Measurements from ENCODE around the gene GDF10.

DNA sequence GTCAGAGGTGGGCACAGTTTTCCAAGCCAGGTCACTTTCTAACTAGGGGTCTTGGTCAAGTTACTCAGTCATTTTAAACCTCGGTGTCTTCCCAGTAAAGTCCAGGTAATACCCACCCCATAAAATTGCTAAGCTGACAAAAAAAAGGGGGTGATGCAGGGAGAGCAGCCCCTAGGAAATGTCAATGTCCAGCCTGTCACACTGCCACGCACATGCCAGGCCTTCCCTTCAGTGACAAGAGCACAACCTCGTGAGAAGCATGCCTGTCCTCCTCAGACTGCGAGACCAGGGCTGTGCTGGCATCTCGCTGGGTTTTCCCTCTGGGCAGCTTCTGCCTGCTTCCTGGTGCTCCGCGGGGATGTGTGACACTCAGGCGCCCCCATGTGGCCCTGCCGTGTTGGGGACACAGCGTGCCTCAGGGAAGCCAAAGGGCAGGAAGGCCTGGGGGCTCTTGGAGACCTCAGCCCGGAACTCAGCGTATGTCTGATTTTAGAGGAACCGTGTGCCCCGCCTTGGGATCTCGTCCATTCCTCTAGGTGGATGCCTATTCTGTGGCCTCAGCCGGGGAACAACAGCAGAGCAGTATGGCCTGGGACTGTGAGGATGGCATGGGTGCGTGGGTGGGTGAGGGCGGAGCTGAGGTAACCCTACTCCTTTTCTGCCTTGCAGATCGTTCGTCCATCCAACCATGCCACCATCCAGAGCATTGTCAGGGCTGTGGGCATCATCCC is 12.1 kb downstream of the GDF10 start:
- TF ChIP-seq EZH2 (IDR thresholded peaks at IDR 0.05; ENCODE audit: borderline replicate concordance) (no peak), EZH2phosphoT487 (IDR thresholded peaks at IDR 0.05; ENCODE audit: low read depth, severe bottlenecking, unreplicated experiment) (no peak)
- TF ChIP-seq, protein P1, sequence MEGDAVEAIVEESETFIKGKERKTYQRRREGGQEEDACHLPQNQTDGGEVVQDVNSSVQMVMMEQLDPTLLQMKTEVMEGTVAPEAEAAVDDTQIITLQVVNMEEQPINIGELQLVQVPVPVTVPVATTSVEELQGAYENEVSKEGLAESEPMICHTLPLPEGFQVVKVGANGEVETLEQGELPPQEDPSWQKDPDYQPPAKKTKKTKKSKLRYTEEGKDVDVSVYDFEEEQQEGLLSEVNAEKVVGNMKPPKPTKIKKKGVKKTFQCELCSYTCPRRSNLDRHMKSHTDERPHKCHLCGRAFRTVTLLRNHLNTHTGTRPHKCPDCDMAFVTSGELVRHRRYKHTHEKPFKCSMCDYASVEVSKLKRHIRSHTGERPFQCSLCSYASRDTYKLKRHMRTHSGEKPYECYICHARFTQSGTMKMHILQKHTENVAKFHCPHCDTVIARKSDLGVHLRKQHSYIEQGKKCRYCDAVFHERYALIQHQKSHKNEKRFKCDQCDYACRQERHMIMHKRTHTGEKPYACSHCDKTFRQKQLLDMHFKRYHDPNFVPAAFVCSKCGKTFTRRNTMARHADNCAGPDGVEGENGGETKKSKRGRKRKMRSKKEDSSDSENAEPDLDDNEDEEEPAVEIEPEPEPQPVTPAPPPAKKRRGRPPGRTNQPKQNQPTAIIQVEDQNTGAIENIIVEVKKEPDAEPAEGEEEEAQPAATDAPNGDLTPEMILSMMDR (IDR thresholded peaks at IDR 0.05; ENCODE audit: poor library complexity) = peak; percentile 92
